Measurements from ENCODE around the gene ZBTB12.
A peak's percentile ranks its signal among the peaks of the same experiment; 100 is the strongest.
"Not testable (repeated sequence)": the region's sequence is repeated elsewhere in the genome, so short reads cannot be mapped to it uniquely, and the experiment has no call there.

The ZBTB12 gene

GRCh38 chr6:31920811-31921210, 18.9 kb upstream of the ZBTB12 start:
- DNase-seq (ENCODE audit: low spot score): no peak

GRCh38 chr6:31919624-31920303, 17.9 kb upstream of the ZBTB12 start:
- DNase-seq (ENCODE audit: low spot score): no peak

GRCh38 chr6:31918069-31918720, 16.3 kb upstream of the ZBTB12 start:
- no peak for DNase-seq (ENCODE audit: low spot score)

GRCh38 chr6:31915756-31916155, 13.9 kb upstream of the ZBTB12 start:
- DNase-seq (ENCODE audit: low spot score): no peak

GRCh38 chr6:31915351-31915750, 13.5 kb upstream of the ZBTB12 start:
- no peak for DNase-seq (ENCODE audit: low spot score)

GRCh38 chr6:31911826-31912585, 10.1 kb upstream of the ZBTB12 start:
- DNase-seq (ENCODE audit: low spot score): no peak

- DNase-seq (ENCODE audit: low spot score): not testable (repeated sequence)
Measured at GRCh38 chr6:31909298-31909697, 7.4 kb upstream of the ZBTB12 start.

- no peak for DNase-seq (ENCODE audit: low spot score)
Measured at GRCh38 chr6:31908791-31909190, 6.9 kb upstream of the ZBTB12 start.

GRCh38 chr6:31908255-31908654, 6.4 kb upstream of the ZBTB12 start:
- not testable (repeated sequence) for DNase-seq (ENCODE audit: low spot score)

- DNase-seq (ENCODE audit: low spot score): no peak
Measured at GRCh38 chr6:31907158-31907813, 5.4 kb upstream of the ZBTB12 start.

- not testable (repeated sequence) for DNase-seq (ENCODE audit: low spot score)
Measured at GRCh38 chr6:31906727-31907126, 4.8 kb upstream of the ZBTB12 start.

GRCh38 chr6:31906122-31906521, 4.2 kb upstream of the ZBTB12 start:
- DNase-seq (ENCODE audit: low spot score): no peak

- DNase-seq (ENCODE audit: low spot score): no peak
Measured at GRCh38 chr6:31905041-31905440, 3.2 kb upstream of the ZBTB12 start.

- no peak for DNase-seq (ENCODE audit: low spot score)
Measured at GRCh38 chr6:31903957-31904356, 2.1 kb upstream of the ZBTB12 start.

GRCh38 chr6:31901415-31901952, 402 bp downstream of the ZBTB12 start:
- DNase-seq (ENCODE audit: low spot score): peak; percentile 69

- DNase-seq (ENCODE audit: low spot score): no peak
Measured at GRCh38 chr6:31900917-31901414, 920 bp downstream of the ZBTB12 start.

- DNase-seq (ENCODE audit: low spot score): no peak
Measured at GRCh38 chr6:31899882-31900722, 1.8 kb downstream of the ZBTB12 start.

- DNase-seq (ENCODE audit: low spot score): no peak
Measured at GRCh38 chr6:31899215-31899614, 2.7 kb downstream of the ZBTB12 start.

GRCh38 chr6:31898383-31899011, 3.4 kb downstream of the ZBTB12 start:
- DNase-seq (ENCODE audit: low spot score): peak; percentile 51

- DNase-seq (ENCODE audit: low spot score): peak; percentile 90
Measured at GRCh38 chr6:31897612-31898382, 4.1 kb downstream of the ZBTB12 start, which contains the start of gene EHMT2. Gene EHMT2, minus strand, starts transcription at chr6:31897698. Its CDS starts 21 bp downstream, at chr6:31897677.
